GM12872 (cell line): ENCODE measurements around the gene OPN3.

Experiments used
- TF ChIP-seq, protein P1 (sequence below): IDR thresholded peaks from 3 replicates; pipeline ENCODE4 v1.5.1; 2011; ENCODE audit warnings: low read depth, mild to moderate bottlenecking, low read length, moderate library complexity; ENCODE audit not compliant: insufficient read depth

The OPN3 gene

DNA sequence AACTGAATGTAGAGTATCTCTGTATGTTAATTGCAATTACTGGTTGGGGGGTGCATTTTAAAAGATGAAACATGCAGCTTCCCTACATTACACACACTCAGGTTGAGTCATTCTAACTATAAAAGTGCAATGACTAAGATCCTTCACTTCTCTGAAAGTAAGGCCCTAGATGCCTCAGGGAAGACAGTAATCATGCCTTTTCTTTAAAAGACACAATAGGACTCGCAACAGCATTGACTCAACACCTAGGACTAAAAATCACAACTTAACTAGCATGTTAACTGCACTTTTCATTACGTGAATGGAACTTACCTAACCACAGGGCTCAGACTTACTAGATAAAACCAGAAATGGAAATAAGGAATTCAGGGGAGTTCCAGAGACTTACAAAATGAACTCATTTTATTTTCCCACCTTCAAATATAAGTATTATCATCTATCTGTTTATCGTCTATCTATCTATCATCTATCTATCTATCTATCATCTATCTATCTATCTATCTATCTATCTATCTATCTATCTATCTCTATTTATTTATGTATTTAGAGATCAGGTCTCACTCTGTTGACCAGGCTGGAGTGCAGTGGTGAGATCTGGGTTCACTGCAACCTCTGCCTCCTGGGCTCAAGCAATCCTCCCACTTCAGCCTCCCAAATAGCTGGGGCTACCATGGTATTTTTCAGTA lies 47.8 kb downstream of the OPN3 start:
- TF ChIP-seq, protein P1, sequence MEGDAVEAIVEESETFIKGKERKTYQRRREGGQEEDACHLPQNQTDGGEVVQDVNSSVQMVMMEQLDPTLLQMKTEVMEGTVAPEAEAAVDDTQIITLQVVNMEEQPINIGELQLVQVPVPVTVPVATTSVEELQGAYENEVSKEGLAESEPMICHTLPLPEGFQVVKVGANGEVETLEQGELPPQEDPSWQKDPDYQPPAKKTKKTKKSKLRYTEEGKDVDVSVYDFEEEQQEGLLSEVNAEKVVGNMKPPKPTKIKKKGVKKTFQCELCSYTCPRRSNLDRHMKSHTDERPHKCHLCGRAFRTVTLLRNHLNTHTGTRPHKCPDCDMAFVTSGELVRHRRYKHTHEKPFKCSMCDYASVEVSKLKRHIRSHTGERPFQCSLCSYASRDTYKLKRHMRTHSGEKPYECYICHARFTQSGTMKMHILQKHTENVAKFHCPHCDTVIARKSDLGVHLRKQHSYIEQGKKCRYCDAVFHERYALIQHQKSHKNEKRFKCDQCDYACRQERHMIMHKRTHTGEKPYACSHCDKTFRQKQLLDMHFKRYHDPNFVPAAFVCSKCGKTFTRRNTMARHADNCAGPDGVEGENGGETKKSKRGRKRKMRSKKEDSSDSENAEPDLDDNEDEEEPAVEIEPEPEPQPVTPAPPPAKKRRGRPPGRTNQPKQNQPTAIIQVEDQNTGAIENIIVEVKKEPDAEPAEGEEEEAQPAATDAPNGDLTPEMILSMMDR = no peak

DNA sequence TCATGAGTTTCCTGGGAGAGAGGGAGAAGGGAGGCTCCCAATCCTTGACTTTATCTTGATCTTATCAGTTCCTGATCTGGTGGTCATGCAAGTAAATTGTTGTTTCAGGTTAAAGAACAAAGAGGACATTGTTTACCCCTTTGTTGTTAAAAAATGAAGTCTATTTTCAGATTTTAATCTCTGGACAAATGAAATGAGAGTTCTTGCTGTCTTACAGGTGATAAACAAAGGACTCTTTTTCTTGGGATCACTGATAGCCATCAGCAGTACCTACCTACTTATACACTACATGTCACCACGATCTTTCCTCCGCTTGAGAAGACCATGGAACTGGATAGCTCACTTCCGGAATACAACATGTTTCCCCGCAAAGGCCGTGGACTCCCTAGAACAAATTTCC lies 48.4 kb downstream of the OPN3 start:
- TF ChIP-seq, protein P1 = no peak

DNA sequence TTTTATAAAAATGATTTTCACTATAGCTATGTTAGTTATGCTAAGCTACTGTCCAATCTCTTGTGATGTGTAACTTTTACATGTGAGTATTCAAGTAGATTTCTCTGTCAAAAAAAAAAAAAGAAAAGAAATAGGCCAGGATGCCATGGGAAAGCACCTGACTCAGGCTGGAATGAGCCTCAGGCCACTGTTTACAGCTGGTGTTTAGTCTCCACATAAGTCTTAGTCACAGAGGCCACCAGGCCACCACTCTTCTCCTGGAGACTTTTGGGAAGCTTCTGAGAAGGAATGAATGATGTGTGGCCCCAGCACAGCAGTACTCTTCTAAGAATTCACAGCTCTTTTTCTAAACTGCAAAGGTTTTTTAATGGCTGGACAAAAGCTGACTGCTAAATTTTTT lies 48.9 kb downstream of the OPN3 start:
- TF ChIP-seq, protein P1 = no peak

DNA sequence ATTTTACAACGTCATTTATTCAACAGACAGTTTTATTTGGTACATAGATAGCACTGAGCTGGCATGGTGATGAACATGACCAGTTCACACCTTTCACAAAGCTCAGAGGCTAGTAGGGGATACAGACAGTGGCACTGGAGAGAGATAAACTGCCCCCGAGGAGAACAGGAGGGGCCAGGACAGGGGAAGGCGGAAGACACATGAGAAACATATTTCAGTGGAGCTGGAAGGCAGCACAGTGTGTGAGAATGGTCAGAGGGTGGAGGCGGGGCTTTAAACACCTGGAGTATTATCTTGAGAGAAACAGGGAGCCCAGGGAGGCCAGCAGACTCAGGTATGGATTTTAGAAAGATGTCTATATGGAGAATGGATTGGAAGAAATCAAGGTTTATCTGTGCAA lies 49.5 kb downstream of the OPN3 start:
- TF ChIP-seq, protein P1 = no peak

DNA sequence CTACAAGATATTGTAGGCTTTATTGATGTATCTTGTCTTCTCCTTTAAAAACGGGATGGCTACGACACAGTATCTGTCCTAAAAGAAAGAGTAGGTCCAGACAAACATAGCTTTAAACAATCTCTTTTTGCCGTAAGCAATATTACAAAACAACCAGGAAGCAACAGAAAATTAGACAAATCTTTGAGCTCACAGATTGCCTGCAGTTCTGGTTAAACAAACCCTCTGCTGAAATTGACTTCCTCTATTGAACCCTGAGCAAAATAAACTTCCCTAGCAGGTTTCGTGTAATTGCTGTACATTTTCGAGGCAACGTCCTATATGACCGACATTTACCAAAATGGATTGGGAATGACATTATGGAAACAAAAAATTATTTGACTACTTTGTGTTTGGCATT lies 50.6 kb downstream of the OPN3 start:
- TF ChIP-seq, protein P1 = no peak

DNA sequence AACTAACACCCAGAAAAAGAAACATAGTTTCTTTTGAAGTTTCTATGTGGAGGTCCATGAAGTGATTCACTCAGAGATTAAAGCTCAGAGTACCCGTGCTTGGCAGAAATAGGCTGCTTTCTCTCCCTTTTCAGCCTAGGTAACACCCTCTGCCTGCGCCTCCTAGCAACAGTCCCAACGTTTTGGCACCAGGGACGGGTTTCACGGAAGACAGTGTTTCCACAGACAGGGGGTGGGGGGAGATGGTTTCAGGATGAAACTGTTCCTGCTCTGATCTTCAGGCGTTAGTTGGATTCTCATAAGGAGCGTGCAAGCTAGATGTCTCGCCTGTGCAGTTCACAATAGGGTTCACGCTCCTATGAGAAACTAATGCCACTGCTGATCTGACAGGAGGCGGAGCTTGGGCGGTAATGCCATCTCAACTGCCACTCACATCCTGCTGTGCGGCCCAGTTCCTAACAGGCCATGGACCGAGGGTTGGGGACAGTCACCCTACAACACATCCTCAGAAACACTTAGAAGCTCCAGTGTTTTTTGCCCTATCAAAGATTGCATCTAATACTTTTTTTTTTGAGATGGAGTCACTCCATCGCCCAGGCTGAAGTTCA lies 53.2 kb downstream of the OPN3 start:
- TF ChIP-seq, protein P1 = no peak

DNA sequence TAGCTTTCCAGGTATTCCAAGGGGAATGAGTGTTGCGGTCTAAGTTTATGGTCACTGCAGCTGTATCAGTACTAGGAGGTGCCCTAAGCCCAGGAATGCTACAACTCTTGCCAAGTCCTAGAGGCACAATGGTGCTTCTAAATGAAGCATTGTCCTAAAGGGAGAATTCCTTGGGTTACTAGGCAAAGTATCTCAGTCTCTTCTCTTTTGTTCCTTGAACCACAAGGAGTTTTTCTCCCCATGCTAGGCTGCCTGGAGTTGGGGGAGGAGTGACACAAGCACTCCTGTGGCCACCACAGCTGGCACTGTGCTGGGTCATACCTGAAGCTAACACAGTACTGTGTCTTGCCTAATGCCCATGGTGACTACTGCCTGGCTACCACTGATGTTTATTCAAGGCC lies 57.2 kb downstream of the OPN3 start:
- TF ChIP-seq, protein P1 = no peak
